HG02623 (cell line): Measurements from ENCODE around the gene KCNMA1.
"Not testable (repeated sequence)": the region's sequence is repeated elsewhere in the genome, so short reads cannot be mapped to it uniquely, and the experiment has no call there.

Experiments used
- ATAC-seq: cut with Tn5 transposase; IDR thresholded peaks from one replicate; pipeline ENCODE4 v1.9.1; 2021; ENCODE audit warnings: moderate library complexity; ENCODE audit not compliant: unreplicated experiment

Gene KCNMA1

GRCh38 chr10:77404810-77405209 lies 232.8 kb downstream of the KCNMA1 start:
- ATAC-seq: no peak

DNA sequence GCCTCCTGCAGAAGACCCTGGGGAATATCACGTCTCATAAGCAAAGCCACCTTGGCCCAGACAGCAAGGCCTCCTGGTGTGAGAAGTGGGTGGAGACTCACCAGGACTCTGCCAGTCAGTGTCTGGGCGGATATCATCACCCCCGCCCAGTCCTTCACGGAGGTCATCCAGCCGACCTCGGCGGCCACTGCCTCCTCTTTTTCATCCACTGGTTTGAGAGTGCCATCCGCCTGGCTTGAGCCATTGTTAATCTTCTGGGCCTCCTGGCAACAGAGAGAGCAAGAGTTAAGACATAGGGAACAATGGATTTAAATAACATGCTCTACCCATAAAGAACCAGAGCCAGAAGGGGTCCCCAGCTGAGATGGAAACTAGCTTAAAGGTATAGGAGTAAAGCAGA lies 233.8 kb downstream of the KCNMA1 start:
- ATAC-seq: no peak

DNA sequence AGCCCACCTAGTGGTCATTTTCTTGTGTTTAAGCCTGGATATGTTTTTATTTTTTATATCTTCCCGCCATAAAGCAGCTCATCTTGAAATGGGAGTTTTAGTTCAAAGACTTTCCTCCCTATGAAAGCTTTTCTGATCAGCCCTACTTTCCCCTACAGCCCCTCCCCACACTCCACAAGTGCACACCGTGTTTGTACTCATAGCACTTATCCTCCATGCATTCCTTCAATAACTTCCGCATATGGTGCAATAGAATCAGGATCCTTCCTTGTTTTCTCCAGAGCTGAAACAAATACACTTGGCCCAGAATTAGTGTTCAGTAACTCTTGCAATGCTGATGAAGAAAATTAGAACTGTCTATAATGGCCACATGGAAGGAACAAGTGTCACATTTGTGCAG lies 235.9 kb downstream of the KCNMA1 start:
- no peak for ATAC-seq

DNA sequence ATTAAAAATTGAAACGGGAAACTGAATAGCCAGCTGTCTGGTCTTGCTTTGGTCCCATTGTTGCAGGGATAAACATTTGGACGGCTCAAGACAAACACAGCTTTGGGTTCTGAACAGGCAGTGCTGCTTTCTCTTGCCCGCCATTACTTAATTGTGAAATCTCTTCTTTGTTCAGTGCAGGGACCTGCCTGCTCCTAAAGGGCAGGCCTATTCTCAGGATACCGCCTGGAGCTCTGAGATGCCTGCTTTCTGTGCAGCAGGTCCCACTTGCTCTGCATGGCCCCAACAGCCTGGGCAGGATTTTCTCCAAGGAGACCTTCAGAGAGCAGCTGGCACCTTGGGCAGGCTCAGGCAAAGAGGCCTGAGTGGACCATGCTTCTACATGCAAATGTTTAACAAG lies 237.6 kb downstream of the KCNMA1 start:
- no peak for ATAC-seq

GRCh38 chr10:77398986-77399755 lies 238.4 kb downstream of the KCNMA1 start:
- no peak for ATAC-seq

DNA sequence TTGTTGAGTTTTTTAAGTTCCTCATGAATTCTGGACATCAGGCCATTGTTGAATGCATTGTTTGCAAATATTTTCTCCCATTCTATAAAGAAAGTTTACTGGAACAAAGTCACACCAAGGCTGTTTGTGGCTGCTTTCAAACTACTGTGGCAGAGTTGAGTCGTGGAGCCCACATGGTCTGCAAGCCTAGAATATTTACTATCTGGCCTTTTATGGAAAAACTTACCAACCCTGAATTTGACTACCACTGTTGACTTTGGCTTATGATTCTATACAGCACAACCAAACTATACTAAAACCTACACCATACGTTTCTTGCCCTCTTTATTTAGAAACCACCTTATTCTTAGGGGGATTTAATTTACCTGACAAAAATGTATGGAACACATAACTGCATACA lies 239.1 kb downstream of the KCNMA1 start:
- ATAC-seq: no peak

GRCh38 chr10:77397103-77397502 lies 240.5 kb downstream of the KCNMA1 start:
- ATAC-seq: no peak

DNA sequence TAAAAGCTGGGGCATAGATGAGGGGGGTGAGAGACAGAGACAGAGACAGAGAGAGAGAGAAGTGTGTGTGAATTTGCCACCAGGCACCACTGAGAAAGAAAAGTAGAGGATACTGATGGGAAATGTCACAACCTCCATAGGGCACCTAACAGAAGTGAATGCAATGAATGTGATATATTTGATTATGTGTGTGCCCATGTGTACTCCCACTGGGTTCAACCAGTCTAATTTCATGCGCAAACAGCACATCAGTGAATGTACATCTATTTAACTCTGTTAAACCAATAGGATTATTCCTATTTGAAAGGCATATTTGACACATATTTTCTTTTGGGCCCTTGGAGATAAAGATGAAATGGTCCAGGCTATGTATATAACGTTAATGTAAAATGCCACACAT lies 241.3 kb downstream of the KCNMA1 start:
- no peak for ATAC-seq

GRCh38 chr10:77393821-77394501 lies 243.6 kb downstream of the KCNMA1 start:
- no peak for ATAC-seq

GRCh38 chr10:77393411-77393810 lies 244.2 kb downstream of the KCNMA1 start:
- no peak for ATAC-seq

DNA sequence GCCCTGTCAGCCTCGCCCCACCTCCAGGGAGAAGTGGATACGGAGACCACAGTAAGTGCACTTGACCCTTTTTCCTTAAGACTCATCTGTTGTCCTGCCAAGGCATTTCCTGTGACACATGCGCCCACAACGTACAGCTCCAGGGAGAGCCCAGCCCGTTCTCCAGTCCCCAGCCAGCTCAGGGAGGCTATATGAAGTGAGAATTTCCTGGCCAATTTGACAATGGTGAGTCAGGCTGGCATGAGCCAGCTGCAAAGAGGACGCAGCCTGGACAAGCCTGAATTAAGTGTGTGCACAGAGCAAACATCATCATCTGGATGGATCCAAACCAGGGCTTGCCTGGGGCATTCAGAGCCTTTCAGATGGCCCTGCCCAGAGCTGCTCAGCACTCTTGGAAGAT lies 244.8 kb downstream of the KCNMA1 start:
- ATAC-seq: no peak

GRCh38 chr10:77392236-77392721 lies 245.3 kb downstream of the KCNMA1 start:
- no peak for ATAC-seq

GRCh38 chr10:77391605-77392235 lies 245.9 kb downstream of the KCNMA1 start:
- no peak for ATAC-seq

DNA sequence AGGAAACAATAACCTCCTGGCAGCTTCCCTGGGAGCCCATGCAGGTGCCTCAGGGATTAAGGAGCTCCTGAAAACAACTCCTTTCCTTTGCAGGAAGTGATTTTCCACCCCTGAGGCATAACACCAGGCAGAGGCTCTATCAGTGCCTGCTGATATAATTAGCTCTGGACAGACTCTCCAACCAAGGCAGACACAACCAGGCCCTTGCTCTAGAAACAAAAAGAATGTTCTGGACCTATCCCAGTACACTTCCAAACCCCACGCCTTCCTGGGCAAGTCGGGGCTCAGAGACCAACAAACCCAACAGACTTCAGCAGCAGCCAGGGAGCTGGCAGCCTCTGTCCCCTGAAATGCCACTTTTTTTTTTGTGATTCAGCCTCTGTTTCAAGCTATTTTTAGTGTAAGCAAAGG lies 247.1 kb downstream of the KCNMA1 start:
- no peak for ATAC-seq

GRCh38 chr10:77388571-77389100 lies 249.0 kb downstream of the KCNMA1 start:
- no peak for ATAC-seq

DNA sequence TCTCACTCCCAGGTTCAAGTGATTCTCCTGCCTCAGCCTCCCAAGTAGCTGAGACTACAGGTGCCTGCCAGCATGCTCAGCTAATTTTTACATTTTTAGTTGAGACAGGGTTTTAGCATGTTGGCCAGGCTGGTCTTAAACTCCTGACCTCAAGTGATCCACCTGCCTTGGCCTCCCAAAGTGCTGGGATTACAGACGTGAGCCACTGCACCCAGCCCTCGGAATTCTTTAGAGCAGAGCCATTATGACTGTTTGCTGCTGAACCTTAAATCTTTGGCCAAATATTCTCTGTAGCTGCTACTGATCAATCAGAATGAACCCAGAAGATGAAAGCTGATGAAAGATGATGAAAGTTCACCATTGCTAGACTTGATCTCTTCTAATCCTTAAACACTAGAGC lies 249.9 kb downstream of the KCNMA1 start:
- ATAC-seq: not testable (repeated sequence)

GRCh38 chr10:77387247-77387646 lies 250.4 kb downstream of the KCNMA1 start:
- no peak for ATAC-seq

DNA sequence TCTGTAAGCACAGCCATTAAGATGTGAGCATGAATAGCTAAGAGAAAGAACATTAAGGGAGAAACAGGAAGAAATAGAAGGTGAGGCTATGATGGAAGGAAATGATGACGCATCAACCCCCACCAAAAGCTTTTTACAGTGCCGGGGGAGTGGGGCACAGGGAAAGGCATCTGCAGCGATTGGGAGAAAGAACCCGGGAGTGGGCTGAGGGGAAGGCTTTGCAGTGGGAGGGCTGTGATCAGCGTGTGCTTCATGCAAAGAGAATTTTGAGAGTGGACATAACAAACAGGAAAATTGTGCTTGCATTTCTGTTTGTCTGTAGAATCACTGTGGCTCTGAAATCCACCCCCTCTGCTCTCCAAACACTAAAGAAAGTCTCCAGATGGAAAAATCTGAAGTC lies 250.8 kb downstream of the KCNMA1 start:
- no peak for ATAC-seq

DNA sequence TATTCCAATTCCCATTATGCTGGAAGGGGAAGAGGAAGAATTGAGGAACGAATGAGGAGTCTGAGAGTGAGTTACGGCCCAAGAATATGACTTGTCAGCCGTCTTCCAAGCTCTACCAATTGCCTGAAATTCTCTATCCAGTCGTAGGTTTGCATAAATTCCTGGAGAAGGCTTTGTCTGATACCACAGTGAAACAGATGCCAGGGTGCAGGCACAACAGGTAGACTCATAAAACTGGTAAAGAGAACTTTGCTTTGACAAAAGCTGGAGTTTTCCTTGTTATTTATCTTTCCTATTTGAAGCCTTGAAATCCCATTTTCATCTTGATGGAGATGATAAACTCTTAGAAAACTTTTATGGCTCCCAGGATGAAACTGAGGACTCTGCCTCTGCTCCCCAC lies 251.2 kb downstream of the KCNMA1 start:
- no peak for ATAC-seq

GRCh38 chr10:77385315-77385714 lies 252.3 kb downstream of the KCNMA1 start:
- no peak for ATAC-seq

GRCh38 chr10:77383861-77384553 lies 253.6 kb downstream of the KCNMA1 start:
- ATAC-seq: no peak
